Measurements from ENCODE around the gene SOD2.

GRCh38 chr6:159701413-159701999 is 8.5 kb upstream of the SOD2 start:
- TF ChIP-seq CTCF (IDR thresholded peaks at IDR 0.05) = no peak
- TF ChIP-seq POLR2AphosphoS5 (IDR thresholded peaks at IDR 0.05; ENCODE audit: low read depth, low read length) = no peak
